Endothelial cell (in vitro differentiated cells): ENCODE results near the gene SGCE. TPM values are rescaled to one million over a fixed set of nuclear protein-coding genes. Genes with fewer than 3 reads are reported as not detected.

ENCODE experiments used
- DNase-seq: peaks from one replicate; pipeline ENCODE4 v3.0.0; 2021; ENCODE audit warnings: low spot score
- H3K27ac Mint-ChIP-seq: one replicate; pipeline ENCODE4 v1.8.0; 2021; ENCODE audit warnings: mixed read lengths, inconsistent platforms; ENCODE audit not compliant: unreplicated experiment
- H3K27me3 Mint-ChIP-seq: one replicate; pipeline ENCODE4 v1.8.0; 2021; ENCODE audit warnings: mild to moderate bottlenecking, moderate library complexity, mixed read lengths, inconsistent platforms; ENCODE audit not compliant: unreplicated experiment
- H3K36me3 Mint-ChIP-seq: one replicate; pipeline ENCODE4 v1.8.0; 2021; ENCODE audit warnings: mild to moderate bottlenecking, low read depth, mixed read lengths, inconsistent platforms; ENCODE audit not compliant: unreplicated experiment
- H3K4me1 Mint-ChIP-seq: one replicate; pipeline ENCODE4 v1.8.0; 2021; ENCODE audit warnings: mild to moderate bottlenecking, mixed read lengths, inconsistent platforms; ENCODE audit not compliant: unreplicated experiment
- H3K4me3 Mint-ChIP-seq: one replicate; pipeline ENCODE4 v1.8.0; 2021; ENCODE audit warnings: mild to moderate bottlenecking, mixed read lengths, inconsistent platforms; ENCODE audit not compliant: unreplicated experiment
- H3K9me3 Mint-ChIP-seq: one replicate; pipeline ENCODE4 v1.8.0; 2021; ENCODE audit warnings: mixed read lengths, inconsistent platforms; ENCODE audit not compliant: unreplicated experiment
- total RNA-seq: library from RNA; stranded (reverse); fragmentation: NEBNext Ultra II Directional; extraction: Animal tissue kit (Norgen Biotek cat#: 25700); gene quantifications from one replicate; pipeline ENCODE4 v1.2.1, GENCODE V29; 2021; ENCODE audit not compliant: unreplicated experiment
- TF ChIP-seq, protein P1 (sequence below): fragments of 200-600 bp; sonication (generic); IDR thresholded peaks from one replicate; pipeline ENCODE4 v1.5.0; 2021; ENCODE audit warnings: antibody characterized with exemption; ENCODE audit not compliant: unreplicated experiment

The SGCE gene
- total RNA-seq, 1 donor from 2014 or later = 37.7 TPM

DNA sequence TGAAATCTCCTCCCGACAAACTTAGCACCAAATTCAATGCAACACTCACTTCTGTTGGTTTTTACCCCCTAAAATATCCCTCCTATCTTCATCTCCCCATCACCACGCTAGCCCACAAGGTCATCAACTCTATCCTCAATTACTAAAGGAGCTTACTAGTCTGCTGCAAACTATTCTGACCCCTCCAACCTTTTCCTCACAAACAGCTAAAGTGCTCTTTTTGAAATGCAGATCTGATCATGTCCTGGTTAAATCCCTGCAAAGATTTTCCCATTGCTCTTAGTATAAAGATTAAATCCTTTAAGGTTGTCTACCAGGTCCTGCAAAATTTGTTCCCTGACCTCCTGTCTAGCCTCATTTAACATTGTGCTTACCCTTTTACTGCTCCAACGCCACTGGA is 8.6 kb downstream of the SGCE start:
- Mint-ChIP-seq H3K27ac (no peak overlapping the region), H3K27me3 (peaks cover 3% of the 10 kb centered on the region), H3K4me3 (no peak overlapping the region), H3K4me1 (no peaks in the 10 kb centered on the region), H3K9me3 (no peaks in the 10 kb centered on the region), H3K36me3 (no peaks in the 10 kb centered on the region)
- no peak for DNase-seq
- TF ChIP-seq, protein P1, sequence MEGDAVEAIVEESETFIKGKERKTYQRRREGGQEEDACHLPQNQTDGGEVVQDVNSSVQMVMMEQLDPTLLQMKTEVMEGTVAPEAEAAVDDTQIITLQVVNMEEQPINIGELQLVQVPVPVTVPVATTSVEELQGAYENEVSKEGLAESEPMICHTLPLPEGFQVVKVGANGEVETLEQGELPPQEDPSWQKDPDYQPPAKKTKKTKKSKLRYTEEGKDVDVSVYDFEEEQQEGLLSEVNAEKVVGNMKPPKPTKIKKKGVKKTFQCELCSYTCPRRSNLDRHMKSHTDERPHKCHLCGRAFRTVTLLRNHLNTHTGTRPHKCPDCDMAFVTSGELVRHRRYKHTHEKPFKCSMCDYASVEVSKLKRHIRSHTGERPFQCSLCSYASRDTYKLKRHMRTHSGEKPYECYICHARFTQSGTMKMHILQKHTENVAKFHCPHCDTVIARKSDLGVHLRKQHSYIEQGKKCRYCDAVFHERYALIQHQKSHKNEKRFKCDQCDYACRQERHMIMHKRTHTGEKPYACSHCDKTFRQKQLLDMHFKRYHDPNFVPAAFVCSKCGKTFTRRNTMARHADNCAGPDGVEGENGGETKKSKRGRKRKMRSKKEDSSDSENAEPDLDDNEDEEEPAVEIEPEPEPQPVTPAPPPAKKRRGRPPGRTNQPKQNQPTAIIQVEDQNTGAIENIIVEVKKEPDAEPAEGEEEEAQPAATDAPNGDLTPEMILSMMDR = no peak

DNA sequence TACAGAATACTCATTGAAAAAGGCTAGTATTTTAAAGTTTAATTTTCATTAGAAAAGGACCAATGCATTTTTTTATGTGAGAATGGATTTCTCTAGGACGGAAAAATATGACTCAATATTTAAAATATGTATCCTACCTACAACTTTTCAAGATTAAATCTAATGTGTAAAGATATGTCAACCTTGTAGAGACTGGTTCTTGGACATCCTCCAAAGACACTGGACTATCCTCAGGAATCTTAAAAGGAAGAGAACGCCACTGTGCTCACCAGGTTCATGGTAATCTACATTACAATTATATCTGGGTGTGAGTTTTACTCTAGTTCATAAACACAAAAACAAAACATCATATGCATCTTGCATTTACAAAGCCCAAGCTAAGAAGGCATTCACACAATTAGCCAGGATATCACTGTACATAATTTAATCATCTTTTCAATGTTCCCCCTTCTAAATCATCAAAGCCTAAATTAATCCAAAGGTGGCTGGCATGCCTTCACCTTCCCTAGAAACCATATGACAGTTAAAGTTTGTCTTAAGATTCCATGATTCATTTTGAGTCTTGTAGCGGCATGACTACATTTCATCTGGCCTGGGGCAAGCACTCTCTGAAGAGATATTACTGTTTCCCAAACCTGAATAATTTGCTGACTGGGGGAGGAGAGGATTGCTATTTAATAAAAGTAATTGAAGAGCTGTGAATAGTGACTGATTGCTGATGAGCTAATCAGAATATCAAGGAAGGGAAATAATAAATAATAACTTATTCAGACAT is 12.0 kb downstream of the SGCE start:
- DNase-seq = no peak
- Mint-ChIP-seq H3K4me1 (no peaks in the 10 kb centered on the region), H3K27me3 (peaks cover under 1% of the 10 kb centered on the region), H3K4me3 (no peak overlapping the region), H3K36me3 (no peaks in the 10 kb centered on the region), H3K27ac (no peak overlapping the region), H3K9me3 (no peaks in the 10 kb centered on the region)
- TF ChIP-seq, protein P1 = no peak

DNA sequence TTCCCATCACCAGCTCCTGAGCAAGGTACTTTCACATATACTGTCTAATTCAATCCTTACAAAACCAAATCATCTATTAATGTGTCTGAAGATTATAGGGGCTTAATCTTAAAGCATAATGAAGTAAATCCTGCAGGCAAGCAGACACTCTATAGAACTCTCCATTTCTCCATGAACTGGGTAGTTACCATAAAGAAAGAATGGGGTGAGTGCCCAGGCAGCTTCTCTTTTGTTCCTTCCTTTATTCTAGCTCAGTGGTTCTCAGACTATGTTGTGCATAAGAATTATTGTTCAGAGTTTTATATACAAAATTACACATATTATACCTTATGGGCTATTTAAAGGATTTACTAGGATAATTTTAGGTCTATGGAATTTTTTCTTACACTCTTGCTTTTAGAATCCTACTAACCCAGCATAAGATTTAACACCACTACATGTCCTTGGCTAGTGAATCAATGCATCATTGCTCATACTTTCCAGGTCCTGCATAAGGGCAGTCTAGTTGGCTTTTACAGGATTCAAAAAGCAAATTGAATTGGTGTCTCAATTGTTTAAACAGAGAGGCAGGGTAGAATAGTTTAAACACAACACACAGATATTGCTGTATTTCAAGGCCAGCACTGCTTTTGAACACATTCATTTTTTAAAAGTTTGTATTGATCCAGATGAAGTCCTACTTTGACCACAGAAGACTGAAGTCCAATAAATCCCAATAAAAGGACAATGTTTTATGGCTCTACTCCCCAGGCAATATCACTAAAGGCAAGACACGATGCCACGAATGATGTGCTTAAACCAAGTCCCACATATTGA is 12.9 kb downstream of the SGCE start:
- no peak for DNase-seq
- H3K36me3 Mint-ChIP-seq = no peaks in the 10 kb centered on the region
- no peaks in the 10 kb centered on the region for H3K27me3 Mint-ChIP-seq
- no peaks in the 10 kb centered on the region for H3K4me1 Mint-ChIP-seq
- no peaks in the 10 kb centered on the region for H3K9me3 Mint-ChIP-seq
- TF ChIP-seq, protein P1 = no peak
- H3K4me3 Mint-ChIP-seq = no peak overlapping the region
- no peak overlapping the region for H3K27ac Mint-ChIP-seq

DNA sequence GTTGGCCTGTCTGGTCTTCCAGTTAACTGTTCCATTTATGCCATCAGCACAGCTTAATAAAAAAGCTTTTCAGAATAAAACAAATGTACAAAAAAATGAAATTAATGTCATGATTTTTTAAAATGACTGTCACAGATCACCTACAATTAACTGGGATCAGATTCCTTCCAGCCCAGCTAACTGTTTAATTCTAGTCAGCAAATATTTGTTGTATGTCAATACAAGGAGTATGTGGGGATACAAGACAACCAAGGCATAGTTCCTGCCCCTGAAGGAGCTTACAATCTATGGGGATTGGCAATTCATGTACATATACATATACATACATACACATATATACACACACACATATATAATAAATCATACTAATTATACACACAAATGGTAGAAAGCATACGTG is 16.5 kb downstream of the SGCE start:
- H3K4me1 Mint-ChIP-seq = no peaks in the 10 kb centered on the region
- no peaks in the 10 kb centered on the region for H3K9me3 Mint-ChIP-seq
- no peak overlapping the region for H3K4me3 Mint-ChIP-seq
- no peaks in the 10 kb centered on the region for H3K36me3 Mint-ChIP-seq
- no peaks in the 10 kb centered on the region for H3K27me3 Mint-ChIP-seq
- DNase-seq = no peak
- no peak overlapping the region for H3K27ac Mint-ChIP-seq
- TF ChIP-seq, protein P1 = no peak

DNA sequence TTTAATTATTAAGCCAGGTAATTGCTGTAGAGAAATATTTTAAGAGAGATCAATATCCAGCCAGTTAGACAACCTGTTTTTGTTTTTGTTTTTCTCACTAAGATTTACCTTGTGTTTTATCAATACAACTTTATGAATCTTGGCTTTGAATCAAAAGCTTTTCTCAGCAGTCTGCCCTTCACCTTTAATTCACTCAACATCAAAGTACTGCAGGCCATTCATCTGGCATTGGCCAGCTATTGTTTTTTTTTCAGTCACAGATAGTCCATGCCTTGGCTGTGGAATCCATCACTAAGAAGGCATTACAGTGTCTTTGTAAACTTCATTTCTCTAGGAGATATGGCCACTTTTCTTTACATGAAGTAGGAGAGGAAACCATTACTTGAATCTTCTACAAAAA is 20.2 kb downstream of the SGCE start:
- Mint-ChIP-seq H3K36me3 (no peaks in the 10 kb centered on the region), H3K4me3 (no peak overlapping the region), H3K27me3 (no peaks in the 10 kb centered on the region), H3K27ac (no peak overlapping the region), H3K4me1 (no peaks in the 10 kb centered on the region), H3K9me3 (no peaks in the 10 kb centered on the region)
- TF ChIP-seq, protein P1 = no peak
- DNase-seq = no peak
